ENCODE data around the gene PTK6.

Gene PTK6

DNA sequence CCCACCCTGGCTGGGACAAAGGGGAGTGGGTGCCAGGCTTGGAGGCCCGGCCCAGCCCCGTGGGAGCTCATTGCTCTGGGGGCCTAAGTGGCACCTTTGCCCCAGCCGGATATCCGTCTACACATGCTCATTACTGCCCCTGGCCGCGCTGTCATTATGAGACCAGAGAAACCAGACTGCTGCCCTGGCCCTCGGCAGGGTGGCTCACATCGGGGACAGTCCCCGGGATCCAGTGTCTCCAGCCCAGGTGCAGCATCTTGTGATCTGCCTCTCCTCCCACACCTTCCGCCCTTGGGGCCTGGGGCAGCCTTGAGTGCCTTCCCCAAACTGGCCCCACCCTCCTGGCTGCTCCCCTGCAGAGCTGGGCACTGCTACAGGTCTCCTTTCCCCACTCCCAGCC is 5.5 kb upstream of the PTK6 start:
- Histone ChIP-seq H3K9me3 (no peaks in the 10 kb centered on the region), H3K27me3 (peaks cover 0 to 77% of the 10 kb centered on the region in 2 donors), H3K27ac (no peak overlapping the region), H3K4me3 (no peak overlapping the region), H3K4me1 (peaks cover 0 to 14% (median 6%) of the 10 kb centered on the region in 4 donors), H3K36me3 (no peaks in the 10 kb centered on the region)
- intact Hi-C loops (cut with DNase I; ENCODE audit: low total_unique reads) = no loop called here
- TF ChIP-seq, protein P1, sequence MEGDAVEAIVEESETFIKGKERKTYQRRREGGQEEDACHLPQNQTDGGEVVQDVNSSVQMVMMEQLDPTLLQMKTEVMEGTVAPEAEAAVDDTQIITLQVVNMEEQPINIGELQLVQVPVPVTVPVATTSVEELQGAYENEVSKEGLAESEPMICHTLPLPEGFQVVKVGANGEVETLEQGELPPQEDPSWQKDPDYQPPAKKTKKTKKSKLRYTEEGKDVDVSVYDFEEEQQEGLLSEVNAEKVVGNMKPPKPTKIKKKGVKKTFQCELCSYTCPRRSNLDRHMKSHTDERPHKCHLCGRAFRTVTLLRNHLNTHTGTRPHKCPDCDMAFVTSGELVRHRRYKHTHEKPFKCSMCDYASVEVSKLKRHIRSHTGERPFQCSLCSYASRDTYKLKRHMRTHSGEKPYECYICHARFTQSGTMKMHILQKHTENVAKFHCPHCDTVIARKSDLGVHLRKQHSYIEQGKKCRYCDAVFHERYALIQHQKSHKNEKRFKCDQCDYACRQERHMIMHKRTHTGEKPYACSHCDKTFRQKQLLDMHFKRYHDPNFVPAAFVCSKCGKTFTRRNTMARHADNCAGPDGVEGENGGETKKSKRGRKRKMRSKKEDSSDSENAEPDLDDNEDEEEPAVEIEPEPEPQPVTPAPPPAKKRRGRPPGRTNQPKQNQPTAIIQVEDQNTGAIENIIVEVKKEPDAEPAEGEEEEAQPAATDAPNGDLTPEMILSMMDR (IDR thresholded peaks at IDR 0.05) = no peak
- no peak for DNase-seq

DNA sequence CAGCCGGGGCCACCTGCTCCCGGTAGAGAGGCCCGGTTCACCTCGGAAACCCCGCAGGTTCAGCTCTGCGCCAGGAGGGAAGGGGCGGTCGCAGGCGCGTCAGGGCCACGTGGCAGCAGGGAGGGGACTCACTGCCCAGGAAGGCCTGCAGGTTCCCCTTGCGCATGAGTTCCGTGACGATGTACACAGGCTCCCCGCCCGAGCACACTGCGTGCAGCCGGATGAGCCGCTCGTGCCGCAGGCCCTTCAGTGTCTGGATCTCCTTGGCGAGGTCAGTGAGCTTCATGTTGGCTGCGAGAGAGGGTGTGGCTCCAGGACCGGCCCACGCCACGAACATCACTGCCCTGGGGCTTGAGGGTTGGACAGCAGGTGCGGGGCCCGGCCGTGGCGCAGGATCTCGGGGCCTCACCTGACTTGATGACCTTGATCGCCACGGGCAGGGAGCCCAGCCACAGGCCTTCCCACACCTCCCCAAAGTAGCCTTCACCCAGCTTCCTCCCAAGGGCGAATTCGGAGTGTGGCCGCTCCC is 4.9 kb upstream of the PTK6 start:
- Histone ChIP-seq H3K9me3 (no peaks in the 10 kb centered on the region), H3K36me3 (no peaks in the 10 kb centered on the region), H3K27ac (no peak overlapping the region), H3K27me3 (peaks cover 0 to 77% of the 10 kb centered on the region in 2 donors), H3K4me1 (peaks cover 0 to 16% (median 8%) of the 10 kb centered on the region in 4 donors), H3K4me3 (no peak overlapping the region)
- no peak for DNase-seq
- intact Hi-C loops (cut with DNase I; ENCODE audit: low total_unique reads) = no loop called here
- TF ChIP-seq, protein P1 (IDR thresholded peaks at IDR 0.05) = no peak

DNA sequence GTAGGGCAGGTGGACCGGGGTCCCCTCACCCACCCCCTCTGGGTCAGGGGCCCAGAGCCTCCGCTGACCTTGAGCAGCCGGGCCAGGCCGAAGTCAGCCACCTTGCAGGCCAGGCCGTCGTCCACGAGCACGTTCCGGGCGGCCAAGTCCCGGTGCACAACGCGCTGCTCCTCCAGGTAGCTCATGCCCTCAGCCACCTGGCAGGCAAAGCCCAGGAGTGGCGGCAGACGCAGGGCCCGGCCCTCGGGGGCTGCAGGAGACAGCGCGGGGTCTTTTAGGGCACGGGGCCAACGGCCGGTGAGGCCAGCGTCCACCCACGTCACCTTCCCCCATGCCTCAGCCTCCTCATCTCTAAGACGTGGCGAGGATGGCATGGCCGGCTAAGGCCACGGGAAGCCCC is 4.2 kb upstream of the PTK6 start:
- peaks cover 0 to 23% (median 8%) of the 10 kb centered on the region in 4 donors for H3K4me1 ChIP-seq
- no peaks in the 10 kb centered on the region for H3K9me3 ChIP-seq
- H3K27ac ChIP-seq = no peak overlapping the region
- peaks cover 0 to 77% of the 10 kb centered on the region in 2 donors for H3K27me3 ChIP-seq
- H3K4me3 ChIP-seq = no peak overlapping the region
- TF ChIP-seq, protein P1 (IDR thresholded peaks at IDR 0.05) = no peak
- intact Hi-C loops (cut with DNase I; ENCODE audit: low total_unique reads) = no loop called here
- no peak for DNase-seq
- no peaks in the 10 kb centered on the region for H3K36me3 ChIP-seq

DNA sequence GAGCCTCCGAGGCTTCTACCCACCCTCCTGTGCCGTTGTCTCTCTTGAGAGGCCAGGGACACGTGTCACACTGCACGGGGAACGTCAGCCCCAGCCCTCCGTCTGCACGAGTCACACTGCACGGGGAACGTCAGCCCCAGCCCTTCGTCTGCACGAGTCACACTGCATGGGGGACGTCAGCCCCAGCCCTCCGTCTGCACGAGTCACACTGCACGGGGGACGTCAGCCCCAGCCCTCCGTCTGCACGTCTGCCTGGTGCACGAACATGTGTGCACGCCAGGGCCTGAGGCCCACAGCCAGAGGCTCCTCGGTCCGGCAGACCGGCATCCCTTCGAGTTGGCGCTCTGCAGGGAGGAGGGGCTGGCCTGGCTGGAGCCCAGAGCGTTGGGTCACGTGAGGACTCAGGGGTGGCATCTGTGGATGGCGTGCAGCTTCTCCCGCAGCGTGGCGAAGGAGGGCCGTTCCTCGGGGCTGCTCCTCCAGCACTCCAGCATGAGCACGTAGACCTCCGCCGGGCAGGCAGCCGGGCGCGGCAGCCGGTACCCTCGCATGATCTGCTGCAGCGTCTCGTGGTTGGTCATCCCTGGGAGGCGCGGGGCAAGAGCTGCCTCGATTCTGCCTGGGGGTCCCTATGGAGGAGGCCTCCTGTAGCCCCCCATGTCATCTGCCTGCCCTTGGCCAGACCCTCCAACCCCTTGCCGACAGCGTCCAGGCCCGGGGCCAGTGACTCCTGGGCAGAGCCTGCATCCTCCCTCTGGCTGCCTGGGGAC is 3.4 kb upstream of the PTK6 start:
- Histone ChIP-seq H3K27me3 (peaks cover 0 to 74% of the 10 kb centered on the region in 2 donors), H3K9me3 (no peaks in the 10 kb centered on the region), H3K27ac (no peak overlapping the region), H3K4me3 (no peak overlapping the region), H3K36me3 (no peaks in the 10 kb centered on the region), H3K4me1 (peaks cover 0 to 26% (median 8%) of the 10 kb centered on the region in 4 donors)
- DNase-seq = no peak
- TF ChIP-seq, protein P1 (IDR thresholded peaks at IDR 0.05) = no peak
- intact Hi-C loops (cut with DNase I; ENCODE audit: low total_unique reads) = no loop called here

DNA sequence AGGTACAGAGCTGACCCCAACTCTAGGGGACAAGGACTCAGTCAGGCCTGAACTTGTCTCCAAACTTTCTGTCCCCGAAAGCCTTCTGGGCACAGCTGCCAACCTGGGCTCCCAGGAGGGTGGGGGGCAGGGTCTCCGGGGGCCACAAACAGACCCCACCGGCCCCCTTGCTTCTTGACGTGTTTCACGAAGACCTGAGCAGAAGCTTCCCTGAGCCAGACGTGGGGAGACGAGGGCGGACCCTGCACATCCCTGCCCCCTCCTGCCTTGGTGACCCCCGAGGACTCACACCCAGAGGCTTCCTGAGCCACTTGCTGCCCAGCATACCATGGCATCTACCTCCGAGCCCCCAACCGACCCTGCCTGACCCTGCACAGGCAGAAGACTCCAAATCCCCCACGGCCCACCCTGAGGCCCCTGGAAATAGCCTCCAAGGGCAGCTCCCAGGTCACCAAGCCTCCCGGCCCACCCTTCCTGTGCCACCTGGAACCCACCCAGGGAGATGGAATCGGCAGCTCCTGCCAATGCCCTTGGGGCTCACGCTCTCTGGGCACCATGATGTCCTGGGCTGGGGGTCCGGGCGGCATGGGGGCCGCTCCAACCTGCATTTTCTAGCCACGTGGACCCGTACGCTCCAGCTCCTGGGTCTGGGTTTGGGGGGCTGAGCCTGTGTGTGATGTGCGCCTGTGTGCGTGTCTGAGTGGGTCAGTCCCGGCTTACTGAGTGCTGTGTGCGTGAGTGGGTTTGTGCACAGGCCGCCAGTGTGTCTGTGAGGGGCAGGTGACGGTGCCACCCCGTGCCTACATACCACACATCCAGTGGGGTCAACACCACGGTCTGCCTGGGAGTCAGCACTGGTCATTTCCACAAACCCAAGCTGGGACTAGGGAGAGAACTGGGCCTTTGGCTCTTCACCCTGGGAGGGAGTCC is 2.5 kb upstream of the PTK6 start:
- Histone ChIP-seq H3K9me3 (no peaks in the 10 kb centered on the region), H3K4me3 (no peak overlapping the region), H3K27ac (no peak overlapping the region), H3K4me1 (peaks cover 0 to 30% (median 8%) of the 10 kb centered on the region in 4 donors), H3K27me3 (peaks cover 0 to 74% of the 10 kb centered on the region in 2 donors), H3K36me3 (no peaks in the 10 kb centered on the region)
- intact Hi-C loops (cut with DNase I; ENCODE audit: low total_unique reads) = loop anchor here (10.0 kb wide), 1 partner anchor 325 kb away; the partner anchor contains the start of genes ABHD16B and TPD52L2
- TF ChIP-seq, protein P1 (IDR thresholded peaks at IDR 0.05) = no peak
- no peak for DNase-seq

All from tibial artery (tissue), 4 donors.